Trophoblast cell (in vitro differentiated cells and primary cell): ENCODE measurements around the gene ERF.

Experiments used
- DNase-seq, 2 donors: peaks; one replicate each; pipeline ENCODE4 v3.0.0-alpha.2; 2016
- H2AFZ ChIP-seq: 2 replicates; pipeline ENCODE4 v1.6.1; 2013; ENCODE audit warnings: low read length, moderate library complexity, mild to moderate bottlenecking; ENCODE audit not compliant: insufficient read depth, poor library complexity
- H2AK5ac ChIP-seq: 2 replicates; pipeline ENCODE4 v1.6.1; 2013; ENCODE audit warnings: mild to moderate bottlenecking, low read length
- H2BK120ac ChIP-seq: 2 replicates; pipeline ENCODE4 v1.6.1; 2013; ENCODE audit warnings: low read length, mild to moderate bottlenecking, moderate library complexity; ENCODE audit not compliant: insufficient read depth, poor library complexity
- H2BK12ac ChIP-seq: 2 replicates; pipeline ENCODE4 v1.6.1; 2013; ENCODE audit warnings: mild to moderate bottlenecking, low read length, moderate library complexity
- H2BK5ac ChIP-seq: 2 replicates; pipeline ENCODE4 v1.6.1; 2013; ENCODE audit warnings: low read length, low read depth, moderate library complexity, mild to moderate bottlenecking; ENCODE audit not compliant: poor library complexity
- H3K14ac ChIP-seq: 2 replicates; pipeline ENCODE4 v1.6.1; 2013; ENCODE audit warnings: mild to moderate bottlenecking, low read length
- H3K18ac ChIP-seq: 2 replicates; pipeline ENCODE4 v1.6.1; 2013; ENCODE audit warnings: mild to moderate bottlenecking, low read length
- H3K23ac ChIP-seq: 2 replicates; pipeline ENCODE4 v1.6.1; 2013; ENCODE audit warnings: low read length
- H3K27ac ChIP-seq: 2 replicates; pipeline ENCODE4 v1.5.1; 2013; ENCODE audit warnings: low read depth, mild to moderate bottlenecking, inconsistent platforms, low read length, moderate library complexity
- H3K27me3 ChIP-seq: 2 replicates; pipeline ENCODE4 v1.6.1; 2013; ENCODE audit warnings: inconsistent platforms, mild to moderate bottlenecking, low read length, moderate library complexity; ENCODE audit not compliant: insufficient read depth
- H3K36me3 ChIP-seq, 2 experiments: 1 replicate in 1 of 2; 2 replicates in 1 of 2; pipeline ENCODE4 v1.6.1; 2013; ENCODE audit warnings: low read length in 2 of 2, mild to moderate bottlenecking in 2 of 2, moderate library complexity in 1 of 2; ENCODE audit not compliant: insufficient read depth in 2 of 2, control insufficient read depth in 1 of 2
- H3K4ac ChIP-seq: 2 replicates; pipeline ENCODE4 v1.6.1; 2013; ENCODE audit warnings: low read depth, mild to moderate bottlenecking, low read length, moderate library complexity
- H3K4me1 ChIP-seq, 2 experiments: 1 replicate in 1 of 2; 2 replicates in 1 of 2; pipeline ENCODE4 v1.6.1; 2013; ENCODE audit warnings: low read length in 2 of 2, mild to moderate bottlenecking in 2 of 2, moderate library complexity in 1 of 2; ENCODE audit not compliant: insufficient read depth in 2 of 2, control insufficient read depth in 1 of 2
- H3K4me2 ChIP-seq: 2 replicates; pipeline ENCODE4 v1.6.1; 2013; ENCODE audit warnings: inconsistent platforms, mild to moderate bottlenecking, low read length, moderate library complexity
- H3K4me3 ChIP-seq: 2 replicates; pipeline ENCODE4 v1.5.1; 2013; ENCODE audit warnings: mild to moderate bottlenecking, low read depth, low read length, inconsistent platforms
- H3K79me1 ChIP-seq: one replicate; pipeline ENCODE4 v1.6.1; 2013; ENCODE audit warnings: low read length
- H3K79me2 ChIP-seq: 2 replicates; pipeline ENCODE4 v1.6.1; 2013; ENCODE audit warnings: low read length, mild to moderate bottlenecking; ENCODE audit not compliant: control insufficient read depth, insufficient read depth, poor library complexity
- H3K9ac ChIP-seq: 2 replicates; pipeline ENCODE4 v1.6.1; 2013; ENCODE audit warnings: mild to moderate bottlenecking, low read length
- H3K9me3 ChIP-seq: 2 replicates; pipeline ENCODE4 v1.6.1; 2013; ENCODE audit warnings: low read depth, mild to moderate bottlenecking, control low read depth, inconsistent platforms, low read length; ENCODE audit not compliant: insufficient read depth
- H4K12ac ChIP-seq: 2 replicates; pipeline ENCODE4 v1.6.1; 2013; ENCODE audit warnings: low read depth, mild to moderate bottlenecking, low read length, moderate library complexity
- H4K8ac ChIP-seq: 2 replicates; pipeline ENCODE4 v1.6.1; 2013; ENCODE audit warnings: low read depth, mild to moderate bottlenecking, low read length, moderate library complexity
- H4K91ac ChIP-seq: one replicate; pipeline ENCODE4 v1.6.1; 2013; ENCODE audit warnings: low read depth, mild to moderate bottlenecking, low read length, moderate library complexity
- WGBS: extraction: QIAGEN DNeasy Blood & Tissue Kit; methylation state at CpG from one replicate; pipeline ENCODE4 v1.1.7; 2013; ENCODE audit warnings: missing lambda C conversion rate; ENCODE audit not compliant: insufficient read length, insufficient coverage; ENCODE audit errors: extremely low coverage; 5-methylcytosine and 5-hydroxymethylcytosine counted together

The ERF gene

GRCh38 chr19:42286349-42287016 lies 31.6 kb upstream of the ERF start:
- Histone ChIP-seq H3K4me1 (peaks cover 31 to 35% of the 10 kb centered on the region in 2 experiments), H3K79me2 (peaks cover 11% of the 10 kb centered on the region), H3K4ac (no peak overlapping the region), H2AK5ac (no peak overlapping the region), H3K18ac (peak overlapping the region; percentile 41), H3K79me1 (peaks cover 20% of the 10 kb centered on the region), H3K27me3 (no peaks in the 10 kb centered on the region), H2BK120ac (no peak overlapping the region), H3K9ac (no peak overlapping the region), H2BK5ac (no peak overlapping the region), H3K9me3 (peaks cover 4% of the 10 kb centered on the region), H3K14ac (no peak overlapping the region), H4K12ac (peak overlapping the region; percentile 32), H4K8ac (no peak overlapping the region), H2BK12ac (no peak overlapping the region), H2AFZ (no peak overlapping the region), H4K91ac (no peak overlapping the region), H3K36me3 (peaks cover 52 to 53% of the 10 kb centered on the region in 2 experiments), H3K4me2 (no peak overlapping the region), H3K23ac (no peak overlapping the region), H3K27ac (no peak overlapping the region), H3K4me3 (no peak overlapping the region)
- no peak for DNase-seq
- no CpG with 5 or more reads among the region's 13 CpGs for WGBS

- H2BK12ac ChIP-seq, result no peak overlapping the region
- H2AFZ ChIP-seq, result no peak overlapping the region
- no peak overlapping the region for H3K9ac ChIP-seq
- no peak overlapping the region for H3K4me2 ChIP-seq
- peaks cover 25% of the 10 kb centered on the region for H3K79me1 ChIP-seq
- no peak for DNase-seq
- peaks cover 4% of the 10 kb centered on the region for H3K9me3 ChIP-seq
- no peak overlapping the region for H2BK5ac ChIP-seq
- no peak overlapping the region for H3K14ac ChIP-seq
- H3K18ac ChIP-seq, result peak overlapping the region; percentile 41
- no peak overlapping the region for H2AK5ac ChIP-seq
- no peak overlapping the region for H3K23ac ChIP-seq
- H3K4me1 ChIP-seq, result peaks cover 35 to 40% of the 10 kb centered on the region in 2 experiments
- peak overlapping the region; percentile 38 for H3K4ac ChIP-seq
- H3K27ac ChIP-seq, result no peak overlapping the region
- H3K79me2 ChIP-seq, result peaks cover 11% of the 10 kb centered on the region
- peaks cover 47 to 48% of the 10 kb centered on the region in 2 experiments for H3K36me3 ChIP-seq
- H3K4me3 ChIP-seq, result no peak overlapping the region
- peak overlapping the region; percentile 32 for H4K12ac ChIP-seq
- H2BK120ac ChIP-seq, result no peak overlapping the region
- no peak overlapping the region for H4K91ac ChIP-seq
- H4K8ac ChIP-seq, result no peak overlapping the region
- no CpG with 5 or more reads among the region's 6 CpGs for WGBS
- H3K27me3 ChIP-seq, result no peaks in the 10 kb centered on the region
These were observed 31.0 kb upstream of the ERF start for GRCh38 chr19:42285988-42286348.

GRCh38 chr19:42285541-42285941 lies 30.6 kb upstream of the ERF start:
- Histone ChIP-seq H3K9ac (no peak overlapping the region), H4K12ac (no peak overlapping the region), H3K14ac (no peak overlapping the region), H3K9me3 (peaks cover 4% of the 10 kb centered on the region), H3K4ac (peak overlapping the region; percentile 27), H2BK12ac (no peak overlapping the region), H3K27ac (no peak overlapping the region), H4K8ac (no peak overlapping the region), H3K79me2 (peaks cover 12% of the 10 kb centered on the region), H2AFZ (no peak overlapping the region), H2BK120ac (no peak overlapping the region), H3K79me1 (peaks cover 28% of the 10 kb centered on the region), H2BK5ac (no peak overlapping the region), H3K18ac (peak overlapping the region; percentile 24), H3K4me3 (no peak overlapping the region), H2AK5ac (no peak overlapping the region), H3K27me3 (no peaks in the 10 kb centered on the region), H3K36me3 (peaks cover 43% of the 10 kb centered on the region in 2 experiments), H3K23ac (no peak overlapping the region), H3K4me1 (peaks cover 35 to 40% of the 10 kb centered on the region in 2 experiments), H4K91ac (no peak overlapping the region), H3K4me2 (peak overlapping the region; percentile 96)
- no peak for DNase-seq
- no CpG with 5 or more reads among the region's 5 CpGs for WGBS

GRCh38 chr19:42284591-42285341 lies 29.8 kb upstream of the ERF start:
- H3K4me1 ChIP-seq, result peaks cover 35 to 40% of the 10 kb centered on the region in 2 experiments
- H2BK120ac ChIP-seq, result no peak overlapping the region
- H4K12ac ChIP-seq, result no peak overlapping the region
- H3K18ac ChIP-seq, result peak overlapping the region; percentile 40
- H3K9me3 ChIP-seq, result peaks cover 4% of the 10 kb centered on the region
- H3K23ac ChIP-seq, result no peak overlapping the region
- H4K91ac ChIP-seq, result peak overlapping the region; percentile 41
- H3K4me2 ChIP-seq, result peak overlapping the region; percentile 96
- no peaks in the 10 kb centered on the region for H3K27me3 ChIP-seq
- peak in 1 of 2 donors; percentile 9 for DNase-seq
- peak overlapping the region; percentile 27 for H2AK5ac ChIP-seq
- peaks cover 13% of the 10 kb centered on the region for H3K79me2 ChIP-seq
- H2BK12ac ChIP-seq, result no peak overlapping the region
- H3K14ac ChIP-seq, result peak overlapping the region; percentile 3
- H4K8ac ChIP-seq, result no peak overlapping the region
- peaks cover 35 to 36% of the 10 kb centered on the region in 2 experiments for H3K36me3 ChIP-seq
- no peak overlapping the region for H2AFZ ChIP-seq
- peak overlapping the region; percentile 44 for H3K4ac ChIP-seq
- H3K9ac ChIP-seq, result peak overlapping the region; percentile 78
- peak overlapping the region; percentile 80 for H3K4me3 ChIP-seq
- no peak overlapping the region for H3K27ac ChIP-seq
- H3K79me1 ChIP-seq, result peaks cover 34% of the 10 kb centered on the region
- no CpG with 5 or more reads among the region's 41 CpGs for WGBS
- no peak overlapping the region for H2BK5ac ChIP-seq
